HepG2 (cell line): ENCODE measurements around the gene ADPRH. TPM values are rescaled to one million over a fixed set of nuclear protein-coding genes. Genes with fewer than 3 reads are reported as not detected.
A peak's percentile ranks its signal among the peaks of the same experiment; 100 is the strongest.

Source experiments
- ATAC-seq: fragments of 200-7000 bp; cut with Tn5 transposase; 3 replicates; pipeline ENCODE4 v1.9.1; 2020; ENCODE audit warnings: mild to moderate bottlenecking, moderate library complexity
- BruUV-seq: library from RNA; stranded (reverse); fragments of 400-500 nt; replicated peaks from 2 replicates; lab custom pipeline; 2021; lab: Mats Ljungman, UMichigan
- CTCF ChIA-PET: fragments of 300-600 bp; formaldehyde crosslinking; extraction: SDS; loops from one replicate; lab custom pipeline; 2021; ENCODE audit warnings: low total read pairs, inconsistent platforms, low intra/inter-chr PET ratio; lab: Yijun Ruan, JAX
- POLR2A ChIA-PET: fragments of 350-600 bp; sonication (Branson Sonifier 250); formaldehyde crosslinking; loops from one replicate; lab custom pipeline; 2020; ENCODE audit warnings: antibody characterized with exemption, inconsistent platforms; lab: Yijun Ruan, JAX
- DNase-seq: peaks from one replicate; pipeline ENCODE4 v3.0.0-alpha.2; 2015; ENCODE audit warnings: low spot score
- FAIRE-seq: peaks from 3 replicates; lab custom pipeline; 2011; peaks lifted over from hg19 to GRCh38; lab: Jason Lieb, UNC
- H2AFZ ChIP-seq: one replicate; pipeline ENCODE4 v1.6.1; 2011; ENCODE audit warnings: low read length, inconsistent platforms
- H3K27ac ChIP-seq: fragments of 300-600 bp; 3 replicates; pipeline ENCODE4 v1.8.0; 2011; ENCODE audit warnings: mixed run types, mild to moderate bottlenecking, mixed read lengths, low read length, inconsistent platforms; ENCODE audit not compliant: insufficient read depth; ENCODE audit errors: extremely low read length
- H3K27me3 ChIP-seq, 2 experiments: fragments of 200-600 bp in 1 of 2; 2 replicates in 1 of 2; 3 replicates in 1 of 2; pipeline versions ENCODE4 v1.6.0 to v1.8.0; 2011; ENCODE audit warnings: low read length in 2 of 2, mild to moderate bottlenecking in 2 of 2, moderate library complexity in 2 of 2, inconsistent platforms in 1 of 2; ENCODE audit not compliant: insufficient read depth in 2 of 2, control insufficient read depth in 1 of 2
- H3K36me3 ChIP-seq, 2 experiments: fragments of 200-600 bp in 1 of 2; replicated peaks in 1 of 2; 2 replicates in 1 of 2; 3 replicates in 1 of 2; pipeline versions ENCODE4 v1.5.1 to v1.8.0; 2011; ENCODE audit warnings: low read length in 2 of 2, inconsistent platforms in 1 of 2; ENCODE audit not compliant: insufficient read depth in 2 of 2, control insufficient read depth in 1 of 2
- H3K4me1 ChIP-seq: 2 replicates; pipeline ENCODE4 v1.5.1; 2012; ENCODE audit warnings: low read length, inconsistent platforms; ENCODE audit not compliant: insufficient read depth
- H3K4me2 ChIP-seq: 2 replicates; pipeline ENCODE4 v1.6.0; 2011; ENCODE audit warnings: low read depth, low read length, inconsistent platforms
- H3K4me3 ChIP-seq, 3 experiments: fragments of 200-600 bp in 1 of 3; sonication (generic), shearing (Covaris generic) in 1 of 3; replicated peaks in 1 of 3; 2 replicates each; pipeline ENCODE4 v1.5.1; 2011 to 2016; ENCODE audit warnings: low read length in 3 of 3, inconsistent platforms in 2 of 3, low read depth in 2 of 3, mild to moderate bottlenecking in 2 of 3, control low read depth in 1 of 3, mixed read lengths in 1 of 3; ENCODE audit not compliant: insufficient read depth in 1 of 3
- H3K79me2 ChIP-seq: one replicate; pipeline ENCODE4 v1.6.1; 2011; ENCODE audit warnings: low read length, inconsistent platforms; ENCODE audit not compliant: insufficient read depth
- H3K9ac ChIP-seq: 2 replicates; pipeline ENCODE4 v1.6.0; 2011; ENCODE audit warnings: mild to moderate bottlenecking, low read depth, low read length, inconsistent platforms; ENCODE audit not compliant: insufficient read depth
- H3K9me3 ChIP-seq: 2 replicates; pipeline ENCODE4 v1.5.1; 2012; ENCODE audit warnings: mild to moderate bottlenecking, low read length
- H4K20me1 ChIP-seq: 2 replicates; pipeline ENCODE4 v1.6.0; 2011; ENCODE audit warnings: inconsistent platforms, mild to moderate bottlenecking, low read length, moderate library complexity; ENCODE audit not compliant: insufficient read depth
- ARHGAP35 ChIP-seq: sonication (generic); formaldehyde crosslinking; IDR thresholded peaks from 2 replicates; pipeline ENCODE4 v1.9.0; 2022; ENCODE audit warnings: mild to moderate bottlenecking, inconsistent platforms, moderate library complexity, missing genetic modification reagents, borderline replicate concordance
- DNMT1 ChIP-seq: sonication (generic); formaldehyde crosslinking; IDR thresholded peaks from 2 replicates; pipeline ENCODE4 v1.5.1; 2020; ENCODE audit warnings: mild to moderate bottlenecking, missing genetic modification reagents
- HMG20A ChIP-seq: IDR thresholded peaks from 2 replicates; pipeline ENCODE4 v1.6.1; 2016; ENCODE audit warnings: borderline replicate concordance
- KAT2B ChIP-seq: fragments of 150-350 bp; IDR thresholded peaks from 2 replicates; pipeline ENCODE4 v1.6.1; 2014; ENCODE audit warnings: low read depth, low read length, borderline replicate concordance
- MYNN ChIP-seq: sonication (generic); formaldehyde crosslinking; IDR thresholded peaks from 2 replicates; pipeline ENCODE4 v1.4.0; 2020; ENCODE audit warnings: mild to moderate bottlenecking, low read depth, missing genetic modification reagents
- PRMT3 ChIP-seq: sonication (generic); formaldehyde crosslinking; IDR thresholded peaks from 2 replicates; pipeline ENCODE4 v1.8.1; 2022; ENCODE audit warnings: low read depth, mild to moderate bottlenecking, moderate library complexity, missing genetic modification reagents, borderline replicate concordance
- SMARCC2 ChIP-seq: fragments of 450-650 bp; IDR thresholded peaks from 2 replicates; pipeline ENCODE4 v1.6.1; 2017; ENCODE audit warnings: antibody characterized with exemption, mild to moderate bottlenecking
- TRIM24 ChIP-seq: sonication (generic); formaldehyde crosslinking; IDR thresholded peaks from 2 replicates; pipeline ENCODE4 v1.8.0; 2022; ENCODE audit warnings: mild to moderate bottlenecking, missing genetic modification reagents
- UBTF ChIP-seq: sonication (generic); formaldehyde crosslinking; IDR thresholded peaks from 2 replicates; pipeline ENCODE4 v1.4.0; 2020; ENCODE audit warnings: mild to moderate bottlenecking, missing genetic modification reagents
- ZFP90 ChIP-seq: sonication (generic); formaldehyde crosslinking; IDR thresholded peaks from 2 replicates; pipeline ENCODE4 v1.8.0; 2022; ENCODE audit warnings: missing genetic modification reagents, mild to moderate bottlenecking, inconsistent platforms, borderline replicate concordance
- ZNF10 ChIP-seq: sonication (generic); formaldehyde crosslinking; IDR thresholded peaks from 2 replicates; pipeline ENCODE4 v1.4.0; 2020; ENCODE audit warnings: mild to moderate bottlenecking, low read depth, missing genetic modification reagents, borderline replicate concordance
- ZNF280D ChIP-seq: sonication (generic); formaldehyde crosslinking; IDR thresholded peaks from 2 replicates; pipeline ENCODE4 v1.5.1; 2020; ENCODE audit warnings: mild to moderate bottlenecking, missing genetic modification reagents
- ZNF326 ChIP-seq: sonication (generic); formaldehyde crosslinking; IDR thresholded peaks from 2 replicates; pipeline ENCODE4 v1.4.0; 2020; ENCODE audit warnings: missing genetic modification reagents, borderline replicate concordance
- ZNF775 ChIP-seq: sonication (generic); formaldehyde crosslinking; IDR thresholded peaks from 2 replicates; pipeline ENCODE4 v1.4.0; 2020; ENCODE audit warnings: missing genetic modification reagents, mild to moderate bottlenecking, moderate library complexity, borderline replicate concordance
- ZZZ3 ChIP-seq: sonication (generic); formaldehyde crosslinking; IDR thresholded peaks from 2 replicates; pipeline ENCODE4 v1.4.0; 2020; ENCODE audit warnings: missing genetic modification reagents, mild to moderate bottlenecking, borderline replicate concordance
- WGBS: methylation state at CpG from one replicate; pipeline ENCODE4 v1.1.6; 2017; ENCODE audit warnings: low lambda C conversion rate; 5-methylcytosine and 5-hydroxymethylcytosine counted together
- in situ Hi-C: cut with HindIII; loops from 2 replicates; pipeline ENCODE4 v1.10.0; 2017; ENCODE audit warnings: low pct_unique_long_range_greater_than_20kb; ENCODE audit not compliant: extremely low pct_ligation_motif_present
- intact Hi-C: fragments of 100-400 bp; cut with micrococcal nuclease; formaldehyde crosslinking; loops from one replicate; pipeline ENCODE4 v1.10.0; 2022; ENCODE audit not compliant: unreplicated experiment
- polyA plus RNA-seq, 8 experiments: library from polyadenylated mRNA; depleted of rRNA in 3 of 8; stranded (reverse) in 7 of 8; unstranded in 1 of 8; fragments of >200 nt; fragmentation: Illumina TruSeq in 4 of 8; extraction: Trizol in 4 of 8; gene quantifications; 2 replicates each; pipeline versions ENCODE4 v1.2.1 to v1.2.3, GENCODE V29; 2011 to 2016; ENCODE audit warnings: low read depth in 4 of 8, missing spikeins in 1 of 8, mixed read lengths in 1 of 8; ENCODE audit not compliant: insufficient read depth in 1 of 8
- total RNA-seq, 5 experiments: library from RNA; depleted of rRNA; stranded (reverse); fragments of >200 nt; fragmentation: Illumina TruSeq; extraction: Trizol; gene quantifications; 2 replicates each; pipeline ENCODE4 v1.2.3, GENCODE V29; 2016; ENCODE audit warnings: low read depth in 1 of 5
- TF ChIP-seq, protein P1 (sequence below): sonication (generic); formaldehyde crosslinking; IDR thresholded peaks from 2 replicates; pipeline ENCODE4 v1.8.0; 2022; ENCODE audit warnings: mild to moderate bottlenecking, missing genetic modification reagents; ENCODE audit not compliant: insufficient replicate concordance

ADPRH gene
- total and polyA plus RNA-seq, 2 of the 13 experiments (the other 11 are each of a cell fraction or from before 2014, with no cell fraction given) = 0.01 to 0.15 TPM

DNA sequence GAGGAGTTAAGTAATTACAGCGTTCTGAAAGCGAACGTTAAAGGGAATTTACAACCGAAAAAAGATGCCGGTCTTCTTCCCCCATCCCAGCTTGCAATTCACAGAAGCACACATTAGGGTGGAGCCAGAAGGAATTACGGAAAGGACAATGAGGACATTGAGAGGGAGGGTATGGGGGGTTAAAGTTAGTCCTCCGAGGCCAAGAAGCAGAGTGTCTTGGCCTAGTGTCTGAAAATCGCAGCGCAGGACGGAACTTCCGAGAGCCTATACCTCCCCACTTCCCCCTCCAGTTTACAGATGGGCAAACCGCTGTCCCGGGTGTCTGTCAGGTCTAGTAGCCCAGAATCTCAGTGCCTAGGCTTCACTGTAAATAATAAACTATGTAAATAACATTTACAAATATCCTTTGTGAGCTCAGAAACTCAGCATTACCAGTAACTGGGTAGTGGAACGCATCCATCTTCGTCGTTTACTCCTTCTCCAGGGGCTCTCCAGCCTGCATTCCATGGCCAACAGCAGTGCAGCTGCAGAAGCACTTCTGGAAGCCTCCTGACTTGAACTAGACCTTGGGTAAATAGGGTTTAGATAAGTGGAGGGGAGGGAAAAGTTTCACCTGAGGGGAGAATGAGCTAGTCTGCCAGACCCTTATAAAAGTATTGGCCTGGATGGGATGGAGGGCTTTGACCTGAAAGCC is 922 bp downstream of the ADPRH start:
- FAIRE-seq = no peak

More for the DNA sequence above, 922 bp downstream of the ADPRH start:
- in situ Hi-C loops = no loop called here
- TF ChIP-seq SMARCC2 (no peak), ARHGAP35 (CRISPR knock-in tag) (no peak), UBTF (CRISPR knock-in tag) (no peak), ZZZ3 (no peak), HMG20A (no peak), TRIM24 (no peak), KAT2B (no peak), DNMT1 (CRISPR knock-in tag) (no peak), ZNF775 (CRISPR knock-in tag) (no peak), ZNF10 (no peak), ZFP90 (no peak), ZNF280D (CRISPR knock-in tag) (no peak), ZNF326 (no peak), PRMT3 (CRISPR knock-in tag) (no peak), MYNN (CRISPR knock-in tag) (no peak)
- TF ChIP-seq, protein P1, sequence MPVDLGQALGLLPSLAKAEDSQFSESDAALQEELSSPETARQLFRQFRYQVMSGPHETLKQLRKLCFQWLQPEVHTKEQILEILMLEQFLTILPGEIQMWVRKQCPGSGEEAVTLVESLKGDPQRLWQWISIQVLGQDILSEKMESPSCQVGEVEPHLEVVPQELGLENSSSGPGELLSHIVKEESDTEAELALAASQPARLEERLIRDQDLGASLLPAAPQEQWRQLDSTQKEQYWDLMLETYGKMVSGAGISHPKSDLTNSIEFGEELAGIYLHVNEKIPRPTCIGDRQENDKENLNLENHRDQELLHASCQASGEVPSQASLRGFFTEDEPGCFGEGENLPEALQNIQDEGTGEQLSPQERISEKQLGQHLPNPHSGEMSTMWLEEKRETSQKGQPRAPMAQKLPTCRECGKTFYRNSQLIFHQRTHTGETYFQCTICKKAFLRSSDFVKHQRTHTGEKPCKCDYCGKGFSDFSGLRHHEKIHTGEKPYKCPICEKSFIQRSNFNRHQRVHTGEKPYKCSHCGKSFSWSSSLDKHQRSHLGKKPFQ (CRISPR knock-in tag) = no peak
- peak overlapping the region; percentile 73 for H2AFZ ChIP-seq
- ATAC-seq = peak; percentile 18; the same call in 2 of the 3 replicates
- no peaks in the 10 kb centered on the region for H4K20me1 ChIP-seq
- H3K4me1 ChIP-seq = no peaks in the 10 kb centered on the region
- intact Hi-C loops = no loop called here
- H3K27ac ChIP-seq = no peak overlapping the region
- peaks cover 0 to 4% of the 10 kb centered on the region in 2 experiments; a peak in 3 of 5 replicates for H3K27me3 ChIP-seq
- H3K4me2 ChIP-seq = peak overlapping the region; percentile 71
- WGBS = 51% methylated on average over 12 of the region's 16 CpGs
- DNase-seq = no peak
- BruUV-seq = no TSS peak
- H3K36me3 ChIP-seq = no peaks in the 10 kb centered on the region
- no peaks in the 10 kb centered on the region for H3K9me3 ChIP-seq
- POLR2A ChIA-PET = no interaction called here
- peak overlapping the region; percentile 40 to 66 (median 49); a peak in 5 of 6 replicates for H3K4me3 ChIP-seq
- no peaks in the 10 kb centered on the region for H3K79me2 ChIP-seq
- CTCF ChIA-PET = no interaction called here
- H3K9ac ChIP-seq = no peak overlapping the region
